ENCODE results near the gene DECR2.

GRCh38 chr16:391885-392335 is 9.8 kb upstream of the DECR2 start:
- TF ChIP-seq CTCF (conservative IDR thresholded peaks at IDR 0.05 in 1 of 2, IDR thresholded peaks at IDR 0.05 in 1 of 2; ENCODE audit: low read depth in 1 of 2, low read length in 2 of 2), result peak; percentile 75 to 93
- no peak for TF ChIP-seq EZH2 (IDR thresholded peaks at IDR 0.05; ENCODE audit: low read length, missing control alignments)
